Measurements from ENCODE around the gene SPCS2.
"Not testable (repeated sequence)": the region's sequence is repeated elsewhere in the genome, so short reads cannot be mapped to it uniquely, and the experiment has no call there.

Gene SPCS2

DNA sequence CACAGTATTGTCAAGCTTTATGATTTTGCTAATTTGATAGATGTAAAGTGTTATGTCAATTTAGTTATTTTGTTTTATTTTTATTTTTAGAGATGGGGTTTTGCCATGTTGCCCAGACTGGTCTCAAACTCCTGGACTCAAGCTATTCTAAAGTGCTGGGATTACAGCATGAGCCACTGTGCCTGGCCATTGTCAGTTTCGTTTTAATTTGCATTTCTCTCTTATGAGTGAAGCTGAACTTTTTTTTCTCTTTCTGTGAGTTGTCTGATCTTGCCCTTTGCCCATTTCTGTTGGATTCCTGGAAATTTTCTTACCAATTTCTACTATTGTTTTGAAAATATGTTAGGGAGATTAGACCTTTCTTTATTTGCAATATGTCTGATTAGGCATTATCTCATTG is 55.1 kb downstream of the SPCS2 start:
- no peak for DNase-seq (ENCODE audit: low read depth)
- TF ChIP-seq POLR2A (IDR thresholded peaks at IDR 0.05; ENCODE audit: extremely low read depth, insufficient read length) = no peak
- no peak for TF ChIP-seq MYC (IDR thresholded peaks at IDR 0.05; ENCODE audit: low read depth, low read length)
- H3K4me3 ChIP-seq (ENCODE audit: low read depth, low read length) = no peak overlapping the region

DNA sequence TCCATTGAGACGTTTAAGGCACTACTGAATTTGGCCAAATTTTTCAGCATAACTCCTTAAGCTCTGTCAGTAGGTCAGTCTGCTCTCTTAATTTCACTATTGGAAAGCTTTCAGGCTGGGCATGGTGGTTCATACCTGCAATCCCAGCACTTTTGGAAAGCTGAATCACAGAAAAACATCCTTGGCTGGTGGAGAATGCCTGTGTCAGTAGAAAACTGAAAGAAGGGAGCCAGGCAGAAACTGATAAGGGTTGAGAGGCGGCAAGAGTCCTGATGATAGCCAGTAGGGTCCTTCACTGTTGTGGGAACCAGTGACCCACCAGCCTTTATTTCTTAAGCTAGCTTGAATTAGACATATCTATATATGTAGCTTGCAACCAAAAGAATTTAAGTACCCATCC is 62.3 kb downstream of the SPCS2 start:
- TF ChIP-seq MAX (IDR thresholded peaks at IDR 0.05; ENCODE audit: low read depth, low read length) = no peak
- no peak for TF ChIP-seq MYC (IDR thresholded peaks at IDR 0.05; ENCODE audit: low read depth, low read length)
- TF ChIP-seq, protein P1, sequence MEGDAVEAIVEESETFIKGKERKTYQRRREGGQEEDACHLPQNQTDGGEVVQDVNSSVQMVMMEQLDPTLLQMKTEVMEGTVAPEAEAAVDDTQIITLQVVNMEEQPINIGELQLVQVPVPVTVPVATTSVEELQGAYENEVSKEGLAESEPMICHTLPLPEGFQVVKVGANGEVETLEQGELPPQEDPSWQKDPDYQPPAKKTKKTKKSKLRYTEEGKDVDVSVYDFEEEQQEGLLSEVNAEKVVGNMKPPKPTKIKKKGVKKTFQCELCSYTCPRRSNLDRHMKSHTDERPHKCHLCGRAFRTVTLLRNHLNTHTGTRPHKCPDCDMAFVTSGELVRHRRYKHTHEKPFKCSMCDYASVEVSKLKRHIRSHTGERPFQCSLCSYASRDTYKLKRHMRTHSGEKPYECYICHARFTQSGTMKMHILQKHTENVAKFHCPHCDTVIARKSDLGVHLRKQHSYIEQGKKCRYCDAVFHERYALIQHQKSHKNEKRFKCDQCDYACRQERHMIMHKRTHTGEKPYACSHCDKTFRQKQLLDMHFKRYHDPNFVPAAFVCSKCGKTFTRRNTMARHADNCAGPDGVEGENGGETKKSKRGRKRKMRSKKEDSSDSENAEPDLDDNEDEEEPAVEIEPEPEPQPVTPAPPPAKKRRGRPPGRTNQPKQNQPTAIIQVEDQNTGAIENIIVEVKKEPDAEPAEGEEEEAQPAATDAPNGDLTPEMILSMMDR (IDR thresholded peaks at IDR 0.05; ENCODE audit: low read depth, low read length) = no peak
- H3K4me3 ChIP-seq (ENCODE audit: low read depth, low read length) = no peak overlapping the region
- no peak for DNase-seq (ENCODE audit: low read depth)

DNA sequence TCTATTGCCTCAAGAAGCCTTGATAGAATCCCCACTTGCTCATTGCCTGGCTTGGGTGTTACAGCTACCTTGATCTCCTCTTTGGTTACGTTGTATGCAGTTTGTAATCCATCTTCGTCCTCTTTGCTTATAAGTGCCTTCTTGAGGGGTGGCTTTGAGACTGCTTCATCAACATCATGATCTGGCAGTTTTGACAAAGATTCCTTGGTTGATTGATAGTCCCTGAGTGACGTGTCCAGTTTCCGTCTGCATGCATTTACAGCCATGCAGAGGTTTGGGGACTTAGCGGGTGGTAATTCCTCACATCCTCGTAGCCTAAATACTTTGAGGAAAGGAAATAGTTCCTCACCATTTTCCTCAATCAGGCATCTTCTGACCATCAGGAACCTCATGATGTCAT is 62.8 kb downstream of the SPCS2 start:
- TF ChIP-seq POLR2A (IDR thresholded peaks at IDR 0.05; ENCODE audit: extremely low read depth, insufficient read length) (no peak), MAX (IDR thresholded peaks at IDR 0.05; ENCODE audit: low read depth, low read length) (no peak), MYC (IDR thresholded peaks at IDR 0.05; ENCODE audit: low read depth, low read length) (no peak)
- TF ChIP-seq, protein P1 (IDR thresholded peaks at IDR 0.05; ENCODE audit: low read depth, low read length) = no peak
- no peak for DNase-seq (ENCODE audit: low read depth)
- H3K4me3 ChIP-seq (ENCODE audit: low read depth, low read length) = no peak overlapping the region

DNA sequence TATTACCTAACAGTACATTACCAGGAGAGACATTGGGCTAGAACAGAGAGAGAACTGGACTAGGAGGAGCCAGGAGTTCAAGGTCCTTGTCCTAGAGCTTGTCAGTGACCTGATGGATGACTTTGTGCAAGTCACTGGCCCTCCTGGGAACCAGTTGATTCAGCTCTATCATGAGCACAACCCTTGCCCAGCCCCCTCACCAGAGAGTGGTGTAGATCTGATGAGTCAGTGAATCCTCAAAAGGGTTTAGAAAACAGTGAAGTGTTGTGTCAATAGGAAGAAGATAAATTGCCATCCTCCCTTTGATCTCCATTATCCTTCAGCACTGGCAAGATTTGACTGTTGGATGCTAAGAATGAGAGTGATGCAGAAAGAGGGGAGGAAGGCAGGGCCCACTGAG is 64.0 kb downstream of the SPCS2 start:
- DNase-seq (ENCODE audit: low read depth) = peak; percentile 18

GRCh38 chr11:75014129-75014528 is 65.1 kb downstream of the SPCS2 start:
- no peak for DNase-seq (ENCODE audit: low read depth)
- no peak for TF ChIP-seq MYC (IDR thresholded peaks at IDR 0.05; ENCODE audit: low read depth, low read length)
- no peak for TF ChIP-seq POLR2A (IDR thresholded peaks at IDR 0.05; ENCODE audit: extremely low read depth, insufficient read length)
- no peak for TF ChIP-seq MAX (IDR thresholded peaks at IDR 0.05; ENCODE audit: low read depth, low read length)
- no peak overlapping the region for H3K4me3 ChIP-seq (ENCODE audit: low read depth, low read length)

More for the DNA sequence above, 64.0 kb downstream of the SPCS2 start:
- no peak overlapping the region for H3K4me3 ChIP-seq (ENCODE audit: low read depth, low read length)
- TF ChIP-seq MYC (IDR thresholded peaks at IDR 0.05; ENCODE audit: low read depth, low read length) (no peak), POLR2A (IDR thresholded peaks at IDR 0.05; ENCODE audit: extremely low read depth, insufficient read length) (no peak), MAX (IDR thresholded peaks at IDR 0.05; ENCODE audit: low read depth, low read length) (no peak)

- H3K4me3 ChIP-seq (ENCODE audit: low read depth, low read length); DNase-seq (ENCODE audit: low read depth): not testable (repeated sequence)
These were observed 70.1 kb downstream of the SPCS2 start for GRCh38 chr11:75019200-75019599.

- H3K4me3 ChIP-seq (ENCODE audit: low read depth, low read length); DNase-seq (ENCODE audit: low read depth): not testable (repeated sequence)
These were observed 71.3 kb downstream of the SPCS2 start for GRCh38 chr11:75020328-75020727.

- TF ChIP-seq MYC (IDR thresholded peaks at IDR 0.05; ENCODE audit: low read depth, low read length) (no peak), MAX (IDR thresholded peaks at IDR 0.05; ENCODE audit: low read depth, low read length) (no peak), POLR2A (IDR thresholded peaks at IDR 0.05; ENCODE audit: extremely low read depth, insufficient read length) (no peak)
- TF ChIP-seq, protein P1 (IDR thresholded peaks at IDR 0.05; ENCODE audit: low read depth, low read length) = no peak
- DNase-seq (ENCODE audit: low read depth) = no peak
- no peak overlapping the region for H3K4me3 ChIP-seq (ENCODE audit: low read depth, low read length)
These were observed 73.2 kb downstream of the SPCS2 start for GRCh38 chr11:75022296-75022695.

Measured in NB4 (cell line).